HUES48 (cell line): Measurements from ENCODE around the gene EMC8.
A peak's percentile ranks its signal among the peaks of the same experiment; 100 is the strongest.

Experiments
- H3K27ac ChIP-seq: one replicate; pipeline ENCODE4 v1.7.0; 2013; ENCODE audit warnings: low read depth, low read length, inconsistent platforms
- H3K27me3 ChIP-seq: 2 replicates; pipeline ENCODE4 v1.6.1; 2013; ENCODE audit warnings: mild to moderate bottlenecking, low read length; ENCODE audit not compliant: control insufficient read depth, insufficient read depth
- H3K36me3 ChIP-seq: 2 replicates; pipeline ENCODE4 v1.6.1; 2013; ENCODE audit warnings: low read length; ENCODE audit not compliant: control insufficient read depth, insufficient read depth
- H3K4me1 ChIP-seq: 2 replicates; pipeline ENCODE4 v1.6.1; 2013; ENCODE audit warnings: mild to moderate bottlenecking, low read length; ENCODE audit not compliant: control insufficient read depth, insufficient read depth
- H3K4me3 ChIP-seq: 2 replicates; pipeline ENCODE4 v1.5.1; 2013; ENCODE audit warnings: mild to moderate bottlenecking, low read depth, low read length
- H3K9ac ChIP-seq: 2 replicates; pipeline ENCODE4 v1.6.1; 2013; ENCODE audit warnings: mild to moderate bottlenecking, low read depth, low read length, moderate library complexity
- H3K9me3 ChIP-seq: 2 replicates; pipeline ENCODE4 v1.6.1; 2013; ENCODE audit warnings: low read length; ENCODE audit not compliant: control insufficient read depth, insufficient read depth

EMC8 gene

DNA sequence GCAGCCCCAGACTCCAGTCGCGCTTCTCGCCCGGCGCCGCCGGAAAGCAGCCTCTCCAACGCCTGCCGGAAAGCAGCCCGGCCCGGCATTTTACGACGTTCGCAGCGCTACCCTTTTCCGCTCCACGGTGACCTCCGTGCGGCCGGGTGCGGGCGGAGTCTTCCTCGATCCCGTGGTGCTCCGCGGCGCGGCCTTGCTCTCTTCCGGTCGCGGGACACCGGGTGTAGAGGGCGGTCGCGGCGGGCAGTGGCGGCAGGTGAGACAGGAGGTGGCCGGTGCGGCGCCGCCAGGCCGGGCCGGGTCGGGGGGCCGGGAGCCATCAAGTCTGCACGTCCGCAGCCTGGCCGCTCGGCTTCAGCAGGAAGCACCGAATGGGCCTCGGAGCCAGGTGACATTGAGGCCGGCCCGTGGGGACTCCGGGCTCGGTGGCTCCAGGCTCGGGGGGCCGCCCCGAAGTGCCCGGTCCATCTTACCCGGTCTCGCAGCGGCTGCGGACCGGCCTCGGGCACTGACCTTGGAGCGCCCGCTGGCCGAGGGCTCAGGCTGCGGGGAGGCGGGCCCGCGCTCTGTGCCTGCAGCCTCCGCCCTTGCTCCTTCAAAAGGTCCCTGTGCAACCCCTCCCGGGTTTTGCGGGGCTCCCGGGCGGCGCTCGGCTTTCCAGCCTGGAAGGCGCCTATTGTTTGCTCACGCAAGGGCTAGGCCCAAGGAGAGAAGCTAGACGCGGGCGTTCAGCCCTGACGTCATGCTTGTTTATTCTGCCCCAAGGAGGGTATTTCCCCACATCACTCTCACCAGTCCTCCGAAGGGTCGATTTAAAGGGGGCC is at the start of gene EMC8, which contains the start of gene COX4I1:
Gene EMC8 (minus strand): TSS at position 48 of the 824 bp plus-strand sequence. CDS start 249 bp downstream, outside the sequence.
Gene COX4I1 (plus strand): TSS at position 199 of the 824 bp plus-strand sequence. CDS start 1,511 bp downstream, outside the sequence.
- Histone ChIP-seq H3K4me1 (peaks cover 3% of the 10 kb centered on the region; the same call in 1 of the 2 replicates), H3K9me3 (no peaks in the 10 kb centered on the region), H3K27me3 (no peaks in the 10 kb centered on the region), H3K4me3 (peak within 1 kb of the TSS; percentile 95), H3K27ac (peak within 1 kb of the TSS; percentile 90), H3K9ac (peak within 1 kb of the TSS; percentile 93), H3K36me3 (peaks cover 64% of the 10 kb centered on the region)

DNA sequence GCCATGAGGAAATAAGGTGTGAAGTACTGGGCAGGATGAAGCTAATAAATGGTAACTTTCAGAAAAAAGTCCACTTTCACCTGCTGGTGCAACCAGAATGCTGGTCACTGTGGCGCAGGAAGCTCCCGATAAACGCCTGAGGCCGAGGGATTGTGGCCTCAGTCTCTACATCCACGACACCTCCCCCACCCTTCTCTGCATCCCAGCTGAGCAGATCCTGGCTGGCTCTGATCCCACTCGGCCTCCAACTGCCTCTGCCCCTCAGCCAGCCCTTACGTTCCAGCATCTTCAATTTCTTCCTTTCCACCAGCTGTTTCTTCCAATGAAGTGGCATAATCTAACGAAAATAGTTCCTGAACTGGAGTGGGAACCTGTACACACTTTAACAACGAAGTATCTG is 49.6 kb upstream of the EMC8 start:
- Histone ChIP-seq H3K4me1 (no peaks in the 10 kb centered on the region), H3K4me3 (no peak overlapping the region), H3K27ac (no peak overlapping the region), H3K9ac (no peak overlapping the region), H3K27me3 (no peaks in the 10 kb centered on the region), H3K36me3 (no peaks in the 10 kb centered on the region), H3K9me3 (no peaks in the 10 kb centered on the region)

DNA sequence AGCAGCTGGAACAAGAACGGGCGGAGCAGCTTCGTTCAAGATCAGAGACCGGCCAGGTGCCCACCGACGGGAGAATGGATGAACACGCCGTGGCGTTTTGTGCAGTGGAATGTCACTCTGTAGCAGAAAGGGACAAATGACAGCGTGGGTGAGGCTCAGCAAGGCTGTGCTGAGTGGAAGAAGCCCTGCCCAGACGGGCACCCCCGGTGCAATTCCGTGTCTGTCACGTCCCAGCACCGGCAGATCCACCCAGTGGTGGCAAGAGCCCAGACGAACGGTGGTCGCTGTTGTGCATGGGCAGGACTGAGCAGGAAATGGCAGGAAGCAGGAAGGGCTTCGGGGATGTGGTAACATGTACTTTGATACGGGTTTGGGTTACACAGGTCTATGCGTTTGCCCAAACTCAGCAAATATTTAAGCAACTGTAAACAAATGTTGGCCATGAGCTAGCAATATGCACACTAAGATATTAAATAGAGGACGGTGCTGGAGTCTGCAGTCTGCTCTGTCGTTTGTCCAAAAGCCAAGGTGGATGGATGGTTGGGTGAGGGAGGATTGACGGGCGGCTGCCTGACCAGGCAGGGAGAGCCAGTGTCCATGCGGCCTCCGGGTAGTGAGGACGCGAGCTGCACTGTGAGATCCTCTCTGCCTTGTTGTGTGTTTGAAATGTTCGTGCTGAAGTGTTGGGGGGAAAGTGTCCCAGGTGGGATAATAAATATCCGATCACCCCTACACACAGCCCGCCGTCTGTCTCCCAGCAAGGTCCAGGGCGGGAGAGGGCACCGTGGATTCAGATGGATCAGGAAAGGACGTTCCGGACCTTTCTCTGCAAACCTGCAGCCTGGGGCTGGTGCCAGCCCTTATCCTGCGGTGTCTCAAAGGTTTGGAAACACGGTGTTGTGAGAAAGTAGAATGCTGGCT is 48.6 kb upstream of the EMC8 start:
- H3K4me1 ChIP-seq, result no peaks in the 10 kb centered on the region
- H3K27me3 ChIP-seq, result no peaks in the 10 kb centered on the region
- no peak overlapping the region for H3K4me3 ChIP-seq
- H3K36me3 ChIP-seq, result no peaks in the 10 kb centered on the region
- H3K9ac ChIP-seq, result no peak overlapping the region
- H3K27ac ChIP-seq, result no peak overlapping the region
- H3K9me3 ChIP-seq, result no peaks in the 10 kb centered on the region

DNA sequence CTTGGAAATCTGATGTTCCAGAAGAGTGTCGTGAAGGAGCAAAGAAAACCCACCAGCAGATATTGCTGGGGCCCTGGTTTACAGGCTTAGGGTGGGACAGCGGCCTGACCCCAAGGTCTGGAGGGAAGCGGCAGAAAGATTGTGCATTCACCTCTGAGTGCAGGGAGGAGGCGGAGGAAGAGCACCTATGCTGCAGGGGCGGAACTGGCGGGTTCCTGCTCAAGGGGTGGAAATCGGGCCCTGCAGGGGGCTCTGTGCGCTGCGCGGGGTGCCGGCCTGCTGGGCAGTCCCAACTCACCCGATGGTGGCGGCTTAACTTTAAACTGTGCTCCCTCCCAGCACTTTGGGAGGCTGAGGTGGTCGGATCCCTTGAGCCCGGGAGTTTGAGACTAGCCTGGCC is 47.7 kb upstream of the EMC8 start:
- Histone ChIP-seq H3K36me3 (no peaks in the 10 kb centered on the region), H3K27me3 (no peaks in the 10 kb centered on the region), H3K4me1 (no peaks in the 10 kb centered on the region), H3K9ac (no peak overlapping the region), H3K27ac (no peak overlapping the region), H3K4me3 (no peak overlapping the region), H3K9me3 (no peaks in the 10 kb centered on the region)

DNA sequence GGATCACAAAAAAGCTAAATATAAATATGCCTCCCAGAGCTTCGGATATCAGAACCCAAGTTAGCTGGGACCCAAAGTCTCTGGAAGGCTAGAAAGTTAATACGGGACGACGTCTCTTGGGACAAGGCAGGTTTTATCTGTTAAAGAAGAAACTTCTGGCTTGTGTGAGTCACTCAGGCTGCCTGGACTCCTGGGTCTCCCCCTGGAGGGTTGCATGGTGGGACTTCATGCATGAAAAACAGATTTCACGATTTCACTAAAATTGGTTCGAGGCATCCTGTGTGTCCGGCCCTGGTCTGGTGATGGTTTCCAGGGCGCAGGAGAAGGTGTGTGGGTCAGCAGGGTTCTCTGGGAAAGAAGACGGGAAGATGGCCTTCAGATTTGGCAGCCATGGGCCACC is 47.1 kb upstream of the EMC8 start:
- Histone ChIP-seq H3K27ac (no peak overlapping the region), H3K9me3 (no peaks in the 10 kb centered on the region), H3K4me3 (no peak overlapping the region), H3K27me3 (no peaks in the 10 kb centered on the region), H3K36me3 (no peaks in the 10 kb centered on the region), H3K4me1 (no peaks in the 10 kb centered on the region), H3K9ac (no peak overlapping the region)

DNA sequence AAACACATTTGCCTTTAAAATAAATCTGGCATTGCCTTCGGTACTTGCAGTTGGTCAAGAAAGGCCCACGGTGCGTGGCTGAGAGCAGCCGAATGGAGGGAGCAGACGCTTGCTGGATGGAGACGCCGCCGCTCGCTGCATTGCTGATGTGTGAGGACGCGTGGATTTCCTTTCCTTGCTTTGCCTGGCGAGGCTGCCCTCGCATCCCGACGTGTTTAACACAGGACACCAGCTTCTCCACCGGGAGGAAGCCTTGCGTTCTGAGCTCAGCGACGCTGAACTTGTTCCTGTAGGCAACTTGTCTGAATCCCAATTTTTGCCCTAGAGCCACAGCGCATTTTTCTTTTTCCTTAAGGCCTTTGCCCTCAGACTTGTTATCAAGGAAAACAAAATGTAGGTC is 45.9 kb upstream of the EMC8 start:
- no peaks in the 10 kb centered on the region for H3K36me3 ChIP-seq
- H3K9me3 ChIP-seq, result no peaks in the 10 kb centered on the region
- no peak overlapping the region for H3K4me3 ChIP-seq
- H3K27me3 ChIP-seq, result no peaks in the 10 kb centered on the region
- no peak overlapping the region for H3K9ac ChIP-seq
- H3K27ac ChIP-seq, result no peak overlapping the region
- H3K4me1 ChIP-seq, result no peaks in the 10 kb centered on the region

DNA sequence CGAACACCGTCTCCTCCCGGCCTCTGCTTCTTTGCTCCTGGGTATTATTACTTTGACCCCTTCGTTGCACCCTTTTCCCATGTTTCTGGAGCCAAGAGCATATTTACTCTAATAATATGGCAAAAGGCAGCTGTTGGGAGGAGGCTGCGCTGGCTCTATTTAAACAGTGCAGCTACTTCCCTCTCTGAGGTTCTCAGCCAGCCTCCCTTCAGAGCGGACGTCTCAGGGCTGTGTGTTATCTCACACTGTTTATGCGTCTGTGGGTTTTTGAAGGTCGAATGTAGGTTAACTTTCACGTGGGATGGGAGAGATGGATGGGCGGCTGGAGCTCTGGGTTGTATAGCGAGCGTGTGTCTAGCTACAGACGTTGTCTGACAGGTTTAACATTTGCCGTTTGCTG is 45.4 kb upstream of the EMC8 start:
- Histone ChIP-seq H3K27me3 (no peaks in the 10 kb centered on the region), H3K36me3 (no peaks in the 10 kb centered on the region), H3K9ac (no peak overlapping the region), H3K27ac (no peak overlapping the region), H3K4me1 (no peaks in the 10 kb centered on the region), H3K4me3 (no peak overlapping the region), H3K9me3 (no peaks in the 10 kb centered on the region)

DNA sequence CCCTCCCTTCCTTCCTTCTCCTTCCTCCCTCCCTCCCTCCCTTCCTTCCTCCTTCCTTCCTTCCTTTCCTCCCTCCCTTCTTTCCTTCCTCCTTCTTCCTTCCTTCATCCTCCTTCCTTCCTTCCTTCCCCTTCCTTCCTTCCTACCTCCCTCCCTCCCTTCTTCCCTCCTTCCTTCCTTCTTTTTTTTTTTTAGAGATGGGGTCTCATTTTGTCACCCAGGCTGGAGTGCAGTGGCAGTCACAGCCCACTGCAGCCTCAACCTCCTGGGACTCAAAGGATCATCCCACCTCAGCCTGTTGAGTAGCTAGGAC is 44.8 kb upstream of the EMC8 start:
- no peaks in the 10 kb centered on the region for H3K36me3 ChIP-seq
- no peak overlapping the region for H3K9ac ChIP-seq
- H3K27ac ChIP-seq, result no peak overlapping the region
- H3K4me1 ChIP-seq, result no peaks in the 10 kb centered on the region
- no peaks in the 10 kb centered on the region for H3K27me3 ChIP-seq
- H3K4me3 ChIP-seq, result no peak overlapping the region
- H3K9me3 ChIP-seq, result no peaks in the 10 kb centered on the region

DNA sequence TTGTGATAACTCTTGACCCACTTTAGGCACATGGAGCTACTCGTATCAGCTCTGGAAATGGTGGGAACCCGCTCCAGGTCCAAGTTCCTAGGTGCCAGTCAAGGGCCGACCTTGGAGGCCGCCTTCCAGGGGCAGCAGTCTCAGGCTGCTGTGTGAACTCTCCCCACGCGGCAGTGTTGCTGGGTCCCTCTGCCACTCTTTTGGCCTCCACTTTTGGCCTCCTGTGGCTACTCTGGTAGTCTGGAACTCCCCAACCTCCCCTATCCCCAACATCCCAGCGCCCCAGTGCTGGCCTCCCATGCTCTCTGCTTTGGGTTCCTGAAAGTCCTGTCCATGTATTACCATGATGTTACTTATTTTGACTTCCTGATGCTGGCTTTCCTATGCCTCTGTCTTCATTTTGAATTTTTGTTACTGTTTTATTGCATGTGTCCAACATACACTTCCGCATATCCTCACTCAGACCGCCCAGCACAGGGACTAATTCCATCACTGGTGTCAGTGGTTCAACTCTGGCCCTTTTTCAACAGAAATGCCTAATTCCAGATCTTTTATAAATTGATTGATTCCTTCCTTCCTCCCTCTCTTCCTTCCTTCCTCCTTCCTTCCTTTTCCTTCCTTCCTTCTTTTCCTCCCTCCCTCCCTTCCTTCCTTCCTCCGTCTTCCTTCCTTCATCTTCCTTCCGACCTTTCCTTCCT is 44.3 kb upstream of the EMC8 start:
- no peaks in the 10 kb centered on the region for H3K4me1 ChIP-seq
- H3K4me3 ChIP-seq, result no peak overlapping the region
- no peak overlapping the region for H3K27ac ChIP-seq
- H3K9ac ChIP-seq, result no peak overlapping the region
- no peaks in the 10 kb centered on the region for H3K9me3 ChIP-seq
- no peaks in the 10 kb centered on the region for H3K36me3 ChIP-seq
- H3K27me3 ChIP-seq, result no peaks in the 10 kb centered on the region

DNA sequence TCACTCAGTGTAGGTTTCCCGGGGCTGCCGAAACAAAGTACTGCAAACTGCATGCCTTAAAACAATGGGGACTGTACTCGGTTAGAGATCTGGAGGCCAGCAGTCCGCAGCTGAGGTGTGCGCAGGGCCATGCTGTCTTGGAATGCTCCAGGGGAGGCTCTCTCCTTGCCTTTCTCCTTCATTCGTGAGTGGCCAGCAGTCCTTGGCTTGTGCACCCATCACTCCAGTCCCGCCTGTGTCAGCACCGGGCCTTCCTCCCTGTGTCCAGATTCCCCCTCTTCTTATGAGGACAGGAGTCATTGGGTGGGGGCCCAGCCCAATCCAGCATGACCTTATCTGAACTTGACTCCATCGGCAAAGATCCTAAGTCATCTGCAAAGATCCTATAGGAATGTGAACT is 43.5 kb upstream of the EMC8 start:
- Histone ChIP-seq H3K27ac (no peak overlapping the region), H3K36me3 (no peaks in the 10 kb centered on the region), H3K4me3 (no peak overlapping the region), H3K9me3 (no peaks in the 10 kb centered on the region), H3K4me1 (no peaks in the 10 kb centered on the region), H3K27me3 (no peaks in the 10 kb centered on the region), H3K9ac (no peak overlapping the region)
